GM21717 (cell line): ENCODE data around the gene MEIS2.

Source experiments
- ATAC-seq: cut with Tn5 transposase; IDR thresholded peaks from one replicate; pipeline ENCODE4 v1.9.1; 2021; ENCODE audit warnings: mild to moderate bottlenecking, moderate library complexity; ENCODE audit not compliant: unreplicated experiment

Gene MEIS2

DNA sequence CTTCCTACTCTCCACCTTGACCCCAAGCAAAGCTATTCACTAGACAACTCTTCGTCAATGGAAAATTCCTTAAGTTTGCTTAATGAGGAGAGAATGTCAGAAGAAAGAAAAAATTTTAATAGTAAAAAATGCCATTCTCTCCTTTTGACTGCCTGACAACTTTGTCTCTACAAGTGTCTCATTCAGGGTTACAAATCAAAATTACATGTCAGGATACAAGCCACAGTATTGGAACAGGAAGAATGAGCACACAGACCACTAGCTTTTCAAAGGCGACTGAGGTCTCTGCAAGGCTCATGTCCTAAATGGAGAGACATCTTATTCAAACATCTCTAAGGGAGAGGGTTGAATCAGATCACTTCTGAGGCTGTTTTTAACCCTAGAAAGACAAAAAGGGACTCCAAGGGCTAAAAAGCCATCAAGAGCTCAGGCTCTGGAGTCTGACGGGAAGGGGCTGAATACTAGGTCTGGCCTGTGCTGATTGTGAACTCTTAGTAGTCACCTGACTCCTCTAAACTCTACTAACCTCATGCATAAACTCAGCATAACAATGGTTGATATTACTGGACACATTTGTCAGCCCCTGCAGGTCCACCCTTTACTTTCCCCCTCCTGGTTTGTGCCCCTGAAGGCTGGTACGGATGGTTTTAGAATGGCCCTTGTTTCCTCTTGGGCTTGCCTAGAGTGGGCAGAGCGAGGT, 12.8 kb upstream of the MEIS2 start:
- ATAC-seq: no peak

- no peak for ATAC-seq
These were observed 11.8 kb upstream of the MEIS2 start for GRCh38 chr15:37112171-37112570.

DNA sequence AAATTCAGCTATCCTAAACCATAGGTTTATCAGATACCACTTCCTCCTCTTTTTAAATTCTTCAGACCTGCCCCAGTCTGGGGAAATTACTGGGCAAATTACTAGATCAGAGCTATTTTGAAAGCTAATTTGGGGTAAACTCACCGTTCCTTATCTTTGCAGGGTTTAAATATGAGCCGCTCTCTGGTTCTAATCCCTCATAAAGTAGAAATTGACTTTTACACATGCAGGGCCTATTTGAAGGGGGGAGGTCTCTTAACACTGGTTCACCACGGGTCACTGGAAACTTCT, 11.0 kb upstream of the MEIS2 start:
- no peak for ATAC-seq

DNA sequence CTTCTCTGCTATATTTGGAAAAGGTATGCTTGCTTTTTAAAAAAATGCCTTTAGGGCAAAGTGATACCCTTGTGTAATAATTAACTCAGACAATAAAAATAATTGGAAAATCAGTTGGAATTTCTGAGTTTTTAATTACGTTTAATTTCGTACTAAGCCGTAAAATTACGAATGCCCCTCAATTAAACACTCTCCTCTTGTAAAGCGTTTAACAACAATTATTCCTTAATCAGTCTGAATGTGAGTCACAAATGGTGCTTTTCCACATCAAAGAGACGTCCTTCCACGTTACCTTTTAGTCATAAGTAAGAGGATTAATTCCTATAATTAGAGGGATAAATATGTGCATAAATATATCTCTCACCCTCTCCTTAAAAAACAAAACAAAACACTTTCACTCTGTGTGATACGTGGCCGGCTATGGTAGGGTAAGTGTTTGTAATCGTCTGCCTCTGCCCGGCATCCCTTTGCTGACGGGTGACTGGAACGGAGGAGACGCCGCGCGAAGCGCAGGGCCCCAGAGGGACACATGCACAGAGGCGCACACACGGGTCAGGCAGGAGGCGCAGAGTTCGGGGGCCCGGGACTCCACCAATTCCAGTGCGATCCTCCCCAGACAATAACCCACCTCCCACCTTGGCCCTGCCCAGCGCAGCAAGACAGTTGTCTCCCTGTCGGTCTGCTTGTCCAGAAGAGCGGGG, 9.7 kb upstream of the MEIS2 start:
- no peak for ATAC-seq

- ATAC-seq: no peak
These were observed 9.0 kb upstream of the MEIS2 start for GRCh38 chr15:37109168-37109871.

GRCh38 chr15:37108381-37109167, 8.2 kb upstream of the MEIS2 start:
- no peak for ATAC-seq

DNA sequence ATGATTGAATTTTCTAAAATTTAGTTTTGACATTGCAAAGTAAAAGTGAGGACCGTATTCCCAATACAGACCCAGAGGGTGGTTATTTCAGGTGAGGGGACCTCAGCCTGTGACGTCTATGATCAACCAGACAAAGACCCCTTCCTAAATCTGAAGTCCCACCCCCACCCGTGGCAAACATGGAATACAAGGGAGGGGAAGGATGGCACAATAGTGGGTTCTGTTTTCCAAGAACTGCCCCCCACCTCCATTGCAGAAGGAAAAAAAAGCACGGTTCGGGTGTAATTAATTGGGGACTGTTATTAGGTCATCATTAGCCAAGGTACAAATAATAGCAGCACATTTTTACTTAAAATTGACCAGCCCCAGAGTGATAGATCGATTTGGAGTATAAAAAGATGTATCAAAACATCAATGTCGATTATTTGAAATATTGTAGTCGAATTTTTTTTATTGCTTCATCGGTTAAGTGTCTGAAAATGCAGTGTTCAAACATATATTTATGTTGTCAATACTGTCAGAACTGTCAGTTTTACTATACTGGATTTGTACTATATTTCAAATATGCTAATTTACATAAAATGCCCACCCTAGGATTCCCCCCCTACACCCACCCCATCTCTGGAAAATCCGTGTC, 7.5 kb upstream of the MEIS2 start:
- no peak for ATAC-seq

- no peak for ATAC-seq
These were observed 6.9 kb upstream of the MEIS2 start for GRCh38 chr15:37107071-37107743.

DNA sequence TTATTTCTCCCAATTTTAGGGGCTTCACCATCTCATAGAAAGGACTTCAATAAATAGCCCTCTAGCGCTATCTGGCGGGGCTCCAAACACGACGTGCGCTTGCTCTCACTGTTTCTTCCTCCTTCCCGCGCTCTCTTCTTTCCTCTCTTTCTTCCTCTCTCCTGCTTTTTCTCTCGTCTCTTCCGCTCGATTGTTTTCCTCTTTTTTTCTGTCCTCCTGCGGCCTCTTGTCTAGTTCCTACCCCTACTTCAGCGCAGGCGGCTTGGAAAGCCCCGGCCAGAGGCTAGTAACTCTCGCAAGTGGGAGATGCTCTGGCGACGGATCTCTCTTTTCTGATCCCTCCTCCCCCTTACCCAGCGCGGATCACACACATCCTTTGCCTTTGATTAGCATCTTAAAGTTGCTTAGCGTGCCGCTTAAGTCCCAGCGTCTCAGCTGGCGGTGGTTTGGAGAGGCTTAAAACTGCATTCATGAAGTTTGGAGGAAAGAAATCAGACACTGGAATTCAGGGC, 6.2 kb upstream of the MEIS2 start:
- no peak for ATAC-seq

- no peak for ATAC-seq
These were observed 5.5 kb upstream of the MEIS2 start for GRCh38 chr15:37105889-37106288.

- ATAC-seq: no peak
These were observed 4.7 kb upstream of the MEIS2 start for GRCh38 chr15:37105029-37105428.

DNA sequence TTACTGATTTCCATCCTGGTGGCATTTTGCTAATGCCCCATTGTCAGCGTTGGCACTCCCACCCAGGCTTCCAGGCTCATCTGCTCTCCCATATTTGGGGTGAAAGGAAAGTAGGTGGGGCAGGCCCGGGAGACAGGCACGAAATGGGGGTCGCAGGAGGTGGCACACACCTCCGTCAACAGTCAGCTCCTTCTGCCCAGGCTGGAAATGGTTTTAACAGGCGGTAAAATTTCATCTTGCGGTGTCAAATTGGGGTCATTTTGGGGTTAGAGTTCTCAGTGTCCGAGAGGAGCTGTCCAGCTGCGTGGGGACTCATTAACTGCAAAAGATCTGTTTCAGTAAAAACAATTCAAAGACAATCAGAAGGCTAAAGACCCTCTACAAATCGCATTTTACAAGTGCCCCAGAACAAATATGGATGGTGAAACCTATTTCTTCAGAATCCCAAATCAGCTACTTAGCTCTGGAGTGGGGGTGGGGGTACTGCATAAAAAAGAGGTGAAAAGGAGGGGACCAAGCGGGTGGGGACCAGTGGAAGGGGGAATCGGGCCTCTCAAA, 4.2 kb upstream of the MEIS2 start:
- no peak for ATAC-seq

GRCh38 chr15:37103475-37104423, 3.4 kb upstream of the MEIS2 start:
- ATAC-seq: no peak

DNA sequence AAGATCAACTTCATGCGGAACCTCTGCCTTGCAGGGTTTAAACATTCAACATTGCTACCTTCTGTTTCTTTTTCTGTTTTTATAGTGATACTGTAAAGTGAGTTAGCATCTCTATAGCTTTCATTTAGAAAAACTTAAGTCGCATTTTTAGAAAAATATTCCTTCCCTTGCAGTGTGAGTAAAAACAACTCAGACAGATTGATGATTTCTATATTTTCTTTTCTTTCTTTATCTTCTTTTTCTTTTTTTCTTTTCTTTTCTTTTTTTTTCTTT, 2.8 kb upstream of the MEIS2 start:
- no peak for ATAC-seq

DNA sequence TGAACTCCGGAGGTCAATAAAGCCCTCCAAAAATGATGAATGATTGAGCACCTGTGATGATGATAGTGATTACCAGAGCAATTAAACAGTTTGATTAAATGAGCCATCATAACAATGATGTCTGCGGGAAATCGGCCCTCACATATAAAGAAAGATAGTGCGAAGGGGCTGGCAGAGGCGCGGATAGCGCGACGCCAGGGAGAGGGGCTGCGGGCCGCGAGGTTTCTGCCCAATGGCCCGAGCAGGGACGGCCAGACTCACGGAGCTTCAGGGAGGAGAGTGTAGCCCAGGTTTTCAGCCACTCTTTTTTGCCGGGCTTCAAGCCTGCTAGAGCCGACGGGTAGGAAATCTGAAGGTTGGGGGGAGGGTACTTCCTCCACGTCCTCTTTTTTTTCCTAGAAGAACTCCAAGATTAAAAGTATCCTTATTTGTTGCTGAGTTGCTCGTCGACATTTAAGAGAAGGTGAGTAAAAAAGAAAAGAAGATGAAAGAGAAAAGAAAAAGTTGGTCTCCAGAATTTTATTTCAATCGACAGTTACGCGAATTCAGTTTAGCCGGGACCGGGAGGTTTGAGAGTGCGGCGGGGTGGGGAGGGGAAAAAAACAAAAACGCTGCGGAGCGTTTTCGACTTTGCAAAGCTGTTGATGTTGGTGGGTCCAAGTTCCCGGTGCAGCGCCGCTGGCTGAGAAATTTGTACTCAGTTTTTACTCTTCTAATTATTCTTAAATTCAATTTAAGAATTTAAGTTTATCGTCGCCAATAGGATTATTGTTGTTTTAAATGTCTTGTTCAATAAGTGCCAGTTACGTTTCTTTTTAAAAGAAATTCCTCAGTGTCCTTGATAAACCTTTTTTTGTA, 2.2 kb upstream of the MEIS2 start:
- ATAC-seq: no peak

- ATAC-seq: no peak
These were observed 1.6 kb upstream of the MEIS2 start for GRCh38 chr15:37101980-37102304.

GRCh38 chr15:37100966-37101215, 542 bp upstream of the MEIS2 start:
- no peak for ATAC-seq

DNA sequence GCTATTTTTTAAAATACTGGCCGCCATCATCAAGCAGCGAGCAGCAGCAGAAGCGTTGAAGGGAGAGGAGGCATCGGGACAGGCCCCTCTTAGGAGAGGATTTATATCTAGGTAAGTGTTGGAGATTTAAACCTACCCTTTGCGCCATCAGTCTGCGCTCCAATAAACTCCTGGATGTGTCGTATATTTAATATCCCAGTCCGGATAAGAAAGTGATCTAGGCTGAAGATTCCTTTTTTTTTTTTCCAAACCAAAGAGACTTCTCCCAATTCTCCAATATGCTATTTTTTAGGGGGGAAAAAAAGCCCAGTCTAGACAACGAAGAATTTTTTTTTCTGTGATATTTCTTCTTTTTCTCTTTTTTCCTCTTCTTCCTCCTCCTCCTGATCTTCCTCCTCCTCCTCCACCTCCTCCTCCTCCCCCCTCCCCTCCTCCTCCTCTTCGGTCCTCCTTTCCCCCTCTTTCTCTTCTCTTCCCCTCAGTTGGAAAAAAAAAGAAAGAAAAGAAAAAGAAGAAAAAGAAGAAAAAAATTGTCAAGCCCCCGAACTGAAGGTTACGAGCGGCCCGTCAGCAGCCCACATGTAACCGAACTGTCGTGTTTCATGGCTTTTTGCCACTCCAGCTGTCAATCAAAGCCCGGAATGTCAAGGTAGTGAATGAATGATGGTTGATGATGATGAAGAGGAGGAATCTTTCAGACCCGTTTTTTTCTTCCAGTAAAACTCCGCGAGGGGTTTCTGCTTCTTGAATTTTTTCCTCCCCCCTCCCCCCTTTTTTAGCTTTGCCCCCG, 835 bp downstream of the MEIS2 start:
- no peak for ATAC-seq
